Measurements from ENCODE around the gene ATOH8. TPM values are rescaled to one million over a fixed set of nuclear protein-coding genes. Genes with fewer than 3 reads are reported as not detected.

The ATOH8 gene
- total RNA-seq, 1 donor from 2014 or later: 9.0 TPM

DNA sequence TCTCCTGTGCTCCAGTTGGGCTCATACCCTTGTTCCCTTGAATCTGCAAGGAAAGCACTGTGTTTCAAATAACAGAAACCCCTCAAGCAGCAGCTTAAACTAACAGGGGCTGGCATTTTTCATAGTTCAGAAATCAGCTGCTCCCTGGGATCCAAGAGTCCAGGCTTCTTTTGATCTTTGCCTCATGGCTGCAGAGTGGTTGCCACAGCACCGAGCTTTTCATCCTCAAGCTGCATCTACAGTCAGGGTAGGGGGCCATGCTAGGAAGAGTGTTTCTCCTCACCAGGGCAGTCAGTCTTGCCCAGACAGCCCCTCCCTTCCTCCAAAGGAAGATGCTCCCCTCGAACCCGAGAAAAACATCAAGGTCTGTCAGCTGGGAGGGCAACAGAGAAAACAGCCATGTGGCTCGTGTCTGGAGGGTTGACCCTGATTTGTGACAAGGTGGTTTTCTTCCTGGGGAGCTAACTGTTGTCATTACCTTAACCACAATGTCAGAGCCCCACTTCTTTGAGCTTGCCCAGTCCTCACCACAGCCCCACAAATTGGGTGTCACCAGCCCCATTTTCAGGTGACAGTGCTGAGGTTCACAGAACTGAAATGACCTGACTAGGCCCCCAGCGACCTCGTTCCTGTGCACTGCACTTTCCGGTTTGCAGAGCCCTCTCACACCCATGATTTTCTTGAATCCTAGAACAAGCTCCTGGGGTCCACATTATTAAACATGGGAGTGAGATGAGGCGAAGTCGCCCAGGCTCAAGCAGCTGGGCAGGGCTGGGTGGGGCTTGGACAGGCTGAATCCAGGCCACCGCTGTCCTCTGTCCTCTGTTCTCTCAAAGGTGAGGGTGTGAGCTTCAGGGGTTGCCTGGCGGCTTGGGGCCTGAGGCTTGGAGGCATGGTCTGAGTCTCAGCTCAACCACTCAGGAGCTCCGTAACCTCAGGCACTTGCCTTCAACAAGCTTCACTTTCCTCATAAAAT, 21.9 kb downstream of the ATOH8 start:
- TF ChIP-seq, protein P1, sequence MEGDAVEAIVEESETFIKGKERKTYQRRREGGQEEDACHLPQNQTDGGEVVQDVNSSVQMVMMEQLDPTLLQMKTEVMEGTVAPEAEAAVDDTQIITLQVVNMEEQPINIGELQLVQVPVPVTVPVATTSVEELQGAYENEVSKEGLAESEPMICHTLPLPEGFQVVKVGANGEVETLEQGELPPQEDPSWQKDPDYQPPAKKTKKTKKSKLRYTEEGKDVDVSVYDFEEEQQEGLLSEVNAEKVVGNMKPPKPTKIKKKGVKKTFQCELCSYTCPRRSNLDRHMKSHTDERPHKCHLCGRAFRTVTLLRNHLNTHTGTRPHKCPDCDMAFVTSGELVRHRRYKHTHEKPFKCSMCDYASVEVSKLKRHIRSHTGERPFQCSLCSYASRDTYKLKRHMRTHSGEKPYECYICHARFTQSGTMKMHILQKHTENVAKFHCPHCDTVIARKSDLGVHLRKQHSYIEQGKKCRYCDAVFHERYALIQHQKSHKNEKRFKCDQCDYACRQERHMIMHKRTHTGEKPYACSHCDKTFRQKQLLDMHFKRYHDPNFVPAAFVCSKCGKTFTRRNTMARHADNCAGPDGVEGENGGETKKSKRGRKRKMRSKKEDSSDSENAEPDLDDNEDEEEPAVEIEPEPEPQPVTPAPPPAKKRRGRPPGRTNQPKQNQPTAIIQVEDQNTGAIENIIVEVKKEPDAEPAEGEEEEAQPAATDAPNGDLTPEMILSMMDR (IDR thresholded peaks at IDR 0.05; ENCODE audit: partially characterized antibody, unreplicated experiment): no peak

DNA sequence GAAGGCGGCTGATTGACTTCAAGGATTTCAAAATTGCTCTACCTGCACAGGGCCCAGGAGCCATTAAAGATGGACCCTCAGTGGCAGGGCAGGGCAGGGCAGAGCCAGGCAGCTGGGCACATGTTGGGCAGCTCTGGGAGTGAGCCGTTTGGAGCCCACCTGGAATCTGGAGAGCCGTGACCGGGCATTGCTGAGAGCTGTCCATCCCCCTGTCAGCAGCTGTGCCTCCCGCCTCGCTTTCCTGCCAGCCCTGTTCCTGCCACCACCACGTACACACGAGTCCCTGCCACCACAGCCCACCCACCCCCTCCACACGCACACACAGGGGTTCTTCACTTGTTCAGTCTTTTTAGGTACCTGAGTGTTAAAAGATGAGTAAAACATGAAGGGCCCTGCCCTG, 22.9 kb downstream of the ATOH8 start:
- H3K27ac Mint-ChIP-seq (ENCODE audit: unreplicated experiment): no peak overlapping the region
- TF ChIP-seq, protein P1 (IDR thresholded peaks at IDR 0.05; ENCODE audit: partially characterized antibody, unreplicated experiment): no peak
- H3K36me3 Mint-ChIP-seq (ENCODE audit: unreplicated experiment): no peaks in the 10 kb centered on the region
- H3K27me3 Mint-ChIP-seq (ENCODE audit: unreplicated experiment): peaks cover 15% of the 10 kb centered on the region
- H3K4me3 Mint-ChIP-seq (ENCODE audit: unreplicated experiment): no peak overlapping the region
- H3K9me3 Mint-ChIP-seq (ENCODE audit: unreplicated experiment): peaks cover 11% of the 10 kb centered on the region
- peaks cover 41% of the 10 kb centered on the region for H3K4me1 Mint-ChIP-seq (ENCODE audit: low read depth, unreplicated experiment)
- DNase-seq: no peak

More for the DNA sequence above, 21.9 kb downstream of the ATOH8 start:
- peaks cover 44% of the 10 kb centered on the region for H3K4me1 Mint-ChIP-seq (ENCODE audit: low read depth, unreplicated experiment)
- no peak for DNase-seq
- H3K27ac Mint-ChIP-seq (ENCODE audit: unreplicated experiment): no peak overlapping the region
- no peaks in the 10 kb centered on the region for H3K36me3 Mint-ChIP-seq (ENCODE audit: unreplicated experiment)
- no peak overlapping the region for H3K4me3 Mint-ChIP-seq (ENCODE audit: unreplicated experiment)
- peaks cover 18% of the 10 kb centered on the region for H3K9me3 Mint-ChIP-seq (ENCODE audit: unreplicated experiment)
- H3K27me3 Mint-ChIP-seq (ENCODE audit: unreplicated experiment): peaks cover 12% of the 10 kb centered on the region

DNA sequence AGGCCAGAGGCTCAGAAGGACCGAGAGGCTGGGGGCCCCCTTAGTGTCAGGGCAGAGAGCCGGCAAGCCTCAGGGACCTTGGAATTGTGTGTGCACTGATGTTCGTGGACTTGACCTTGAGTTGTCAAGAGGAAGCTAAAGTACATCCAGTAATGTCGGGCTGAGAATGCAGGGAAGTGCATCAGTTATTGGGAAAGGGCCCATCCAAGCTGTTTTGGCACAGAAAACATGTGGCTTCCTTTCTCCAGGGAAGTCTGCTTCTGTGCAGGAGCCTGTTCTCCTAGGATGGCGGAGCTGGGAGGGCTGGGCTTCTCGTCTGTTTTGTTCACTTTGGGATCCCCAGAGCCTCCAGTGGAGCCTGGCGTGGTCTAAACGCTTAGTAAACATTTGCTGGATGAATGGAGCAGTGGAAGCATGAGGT, 23.7 kb downstream of the ATOH8 start:
- Mint-ChIP-seq H3K27ac (ENCODE audit: unreplicated experiment) (peak overlapping the region; percentile 77), H3K9me3 (ENCODE audit: unreplicated experiment) (peaks cover 12% of the 10 kb centered on the region), H3K36me3 (ENCODE audit: unreplicated experiment) (no peaks in the 10 kb centered on the region), H3K4me1 (ENCODE audit: low read depth, unreplicated experiment) (peaks cover 39% of the 10 kb centered on the region), H3K4me3 (ENCODE audit: unreplicated experiment) (peak overlapping the region; percentile 30), H3K27me3 (ENCODE audit: unreplicated experiment) (peaks cover 15% of the 10 kb centered on the region)
- no peak for DNase-seq
- TF ChIP-seq, protein P1 (IDR thresholded peaks at IDR 0.05; ENCODE audit: partially characterized antibody, unreplicated experiment): no peak

DNA sequence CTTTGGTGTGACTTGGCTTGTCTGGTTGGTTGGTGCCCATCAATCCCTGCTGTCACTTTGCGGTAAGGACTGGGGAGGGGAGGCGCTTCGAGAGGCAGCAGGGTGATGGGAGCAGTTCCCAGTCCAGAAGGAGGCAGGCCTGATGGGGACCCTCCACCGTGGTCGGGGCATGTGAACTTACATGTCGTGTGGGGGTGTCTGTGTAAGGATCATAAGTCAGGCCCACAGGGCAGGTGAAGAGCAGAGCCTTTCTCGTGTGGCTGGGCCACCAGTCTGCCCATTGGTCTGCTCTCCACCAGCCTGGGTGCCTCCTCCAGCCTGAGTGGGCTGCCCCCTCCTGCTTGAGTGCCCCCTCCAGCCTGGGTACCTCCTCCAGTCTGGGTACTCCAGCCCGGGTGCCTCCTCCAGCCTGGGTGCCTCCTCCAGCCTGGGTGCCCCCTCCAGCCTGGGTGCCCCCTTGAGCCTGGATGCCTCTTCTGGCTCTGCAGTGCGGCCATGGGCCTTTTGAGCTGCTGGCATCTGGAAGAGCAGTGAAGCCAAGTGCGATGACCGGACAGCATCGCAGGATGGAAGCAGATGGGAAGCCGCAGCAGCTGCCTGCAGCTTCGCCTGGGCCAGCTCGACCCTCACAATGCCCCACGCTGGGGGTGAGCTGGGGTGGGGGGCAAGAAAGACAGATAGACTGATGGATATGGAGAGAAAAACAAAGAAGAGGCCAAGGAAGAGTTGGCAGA, 25.0 kb downstream of the ATOH8 start:
- Mint-ChIP-seq H3K9me3 (ENCODE audit: unreplicated experiment) (peaks cover 7% of the 10 kb centered on the region), H3K36me3 (ENCODE audit: unreplicated experiment) (no peaks in the 10 kb centered on the region), H3K27ac (ENCODE audit: unreplicated experiment) (no peak overlapping the region), H3K4me3 (ENCODE audit: unreplicated experiment) (peak overlapping the region; percentile 72), H3K4me1 (ENCODE audit: low read depth, unreplicated experiment) (peaks cover 30% of the 10 kb centered on the region), H3K27me3 (ENCODE audit: unreplicated experiment) (peaks cover 11% of the 10 kb centered on the region)
- DNase-seq: no peak
- TF ChIP-seq, protein P1 (IDR thresholded peaks at IDR 0.05; ENCODE audit: partially characterized antibody, unreplicated experiment): no peak

All from glutamatergic neuron (in vitro differentiated cells).